Measurements from ENCODE around the gene SLC33A1.
"Not testable (repeated sequence)": the region's sequence is repeated elsewhere in the genome, so short reads cannot be mapped to it uniquely, and the experiment has no call there.

The SLC33A1 gene

GRCh38 chr3:155854141-155854940, at the start of gene SLC33A1:
Gene SLC33A1 (minus strand): TSS chr3:155854427. CDS start chr3:155853997, 430 bp downstream.
- H3K4me3 ChIP-seq (ENCODE audit: low read length), result peak within 1 kb of the TSS; percentile 94
- peak; percentile 98 for DNase-seq (ENCODE audit: low read depth)
- no peak for TF ChIP-seq CTCF (conservative IDR thresholded peaks at IDR 0.05; ENCODE audit: low read depth, low read length)

GRCh38 chr3:155895379-155895900, 41.2 kb upstream of the SLC33A1 start:
- TF ChIP-seq CTCF (conservative IDR thresholded peaks at IDR 0.05; ENCODE audit: low read depth, low read length), result no peak
- DNase-seq (ENCODE audit: low read depth), result peak; percentile 91
- no peak overlapping the region for H3K4me3 ChIP-seq (ENCODE audit: low read length)

GRCh38 chr3:155891321-155891720, 37.1 kb upstream of the SLC33A1 start:
- DNase-seq (ENCODE audit: low read depth), result no peak
- TF ChIP-seq CTCF (conservative IDR thresholded peaks at IDR 0.05; ENCODE audit: low read depth, low read length), result no peak
- H3K4me3 ChIP-seq (ENCODE audit: low read length), result no peak overlapping the region

- no peak overlapping the region for H3K4me3 ChIP-seq (ENCODE audit: low read length)
- DNase-seq (ENCODE audit: low read depth), result no peak
- TF ChIP-seq CTCF (conservative IDR thresholded peaks at IDR 0.05; ENCODE audit: low read depth, low read length), result no peak
Observed at GRCh38 chr3:155890671-155891190, 36.5 kb upstream of the SLC33A1 start.

GRCh38 chr3:155889952-155890351, 35.7 kb upstream of the SLC33A1 start:
- H3K4me3 ChIP-seq (ENCODE audit: low read length), result no peak overlapping the region
- no peak for DNase-seq (ENCODE audit: low read depth)
- no peak for TF ChIP-seq CTCF (conservative IDR thresholded peaks at IDR 0.05; ENCODE audit: low read depth, low read length)

GRCh38 chr3:155889212-155889611, 35.0 kb upstream of the SLC33A1 start:
- DNase-seq (ENCODE audit: low read depth), result no peak
- no peak overlapping the region for H3K4me3 ChIP-seq (ENCODE audit: low read length)
- TF ChIP-seq CTCF (conservative IDR thresholded peaks at IDR 0.05; ENCODE audit: low read depth, low read length), result no peak

- DNase-seq (ENCODE audit: low read depth), result no peak
- no peak for TF ChIP-seq CTCF (conservative IDR thresholded peaks at IDR 0.05; ENCODE audit: low read depth, low read length)
- H3K4me3 ChIP-seq (ENCODE audit: low read length), result no peak overlapping the region
Observed at GRCh38 chr3:155886915-155887314, 32.7 kb upstream of the SLC33A1 start.

GRCh38 chr3:155886348-155886747, 32.1 kb upstream of the SLC33A1 start:
- DNase-seq (ENCODE audit: low read depth); H3K4me3 ChIP-seq (ENCODE audit: low read length): not testable (repeated sequence)
